ENCODE results near the gene IL36B.

- TF ChIP-seq CTCF (conservative IDR thresholded peaks at IDR 0.05 in 1 of 2, IDR thresholded peaks at IDR 0.05 in 1 of 2; ENCODE audit: extremely low read depth in 1 of 2, insufficient read depth in 1 of 2, low read depth in 1 of 2, low read length in 2 of 2) (no peak), EZH2 (IDR thresholded peaks at IDR 0.05; ENCODE audit: borderline replicate concordance, low read length) (no peak)
These were observed 1.5 kb downstream of the IL36B start for GRCh38 chr2:113050921-113051895.
